Endothelial cell of umbilical vein (primary cell): ENCODE data around the gene EEF1E1. TPM values are rescaled to one million over a fixed set of nuclear protein-coding genes. Genes with fewer than 3 reads are reported as not detected.

Experiments
- BruUV-seq: library from RNA; stranded (reverse); fragments of 400-500 nt; replicated peaks from 2 replicates; lab custom pipeline; 2021; lab: Mats Ljungman, UMichigan
- CTCF ChIA-PET: fragments of 300-600, 350-600 bp; sonication (Branson Sonifier 250); formaldehyde crosslinking; loops from one replicate; lab custom pipeline; 2021; ENCODE audit warnings: antibody characterized with exemption, inconsistent platforms; lab: Charles Lee
- POLR2A ChIA-PET: fragments of 300-600, 350-600 bp; sonication (Branson Sonifier 250); formaldehyde crosslinking; loops from one replicate; lab custom pipeline; 2021; ENCODE audit warnings: antibody characterized with exemption, inconsistent platforms; lab: Charles Lee
- DNase-seq: peaks from one replicate; pipeline ENCODE4 v3.0.0-alpha.2; 2011; ENCODE audit warnings: low read depth, low spot score
- FAIRE-seq: peaks from 2 replicates; lab custom pipeline; 2011; peaks lifted over from hg19 to GRCh38; lab: Jason Lieb, UNC
- H2AFZ ChIP-seq: 2 replicates; pipeline ENCODE4 v1.6.0; 2012; ENCODE audit warnings: low read depth, low read length, control low read depth, inconsistent platforms
- H3K27ac ChIP-seq: 2 replicates; pipeline ENCODE4 v1.5.1; 2011; ENCODE audit warnings: low read depth, mild to moderate bottlenecking, control low read depth, low read length, moderate library complexity; ENCODE audit not compliant: insufficient read depth
- H3K27me3 ChIP-seq, 2 experiments: 2 replicates each; pipeline versions ENCODE4 v1.6.0 to v1.6.1; 2011; ENCODE audit warnings: low read length in 2 of 2, mixed read lengths in 1 of 2; ENCODE audit not compliant: control insufficient read depth in 2 of 2, insufficient read depth in 2 of 2
- H3K36me3 ChIP-seq, 2 experiments: 2 replicates in 1 of 2; 3 replicates in 1 of 2; pipeline ENCODE4 v1.5.1; 2011; ENCODE audit warnings: low read length in 2 of 2, mild to moderate bottlenecking in 1 of 2, moderate library complexity in 1 of 2; ENCODE audit not compliant: control insufficient read depth in 2 of 2, insufficient read depth in 2 of 2; ENCODE audit errors: extremely low read depth in 1 of 2
- H3K4me1 ChIP-seq: 3 replicates; pipeline ENCODE4 v1.5.1; 2011; ENCODE audit warnings: mild to moderate bottlenecking, low read length; ENCODE audit not compliant: control insufficient read depth, insufficient read depth; ENCODE audit errors: extremely low read depth
- H3K4me2 ChIP-seq: 2 replicates; pipeline ENCODE4 v1.6.1; 2011; ENCODE audit warnings: low read length, control low read depth, mixed read lengths; ENCODE audit not compliant: insufficient read depth
- H3K4me3 ChIP-seq, 3 experiments: fragments of 200-600 bp in 1 of 3; sonication (generic), shearing (Covaris generic) in 1 of 3; replicated peaks in 1 of 3; 2 replicates each; pipeline ENCODE4 v1.5.1; 2011 to 2016; ENCODE audit warnings: control low read depth in 3 of 3, low read length in 3 of 3, mild to moderate bottlenecking in 2 of 3, inconsistent platforms in 1 of 3, low read depth in 1 of 3, moderate library complexity in 1 of 3; ENCODE audit not compliant: insufficient read depth in 1 of 3
- H3K79me2 ChIP-seq: 2 replicates; pipeline ENCODE4 v1.6.0; 2012; ENCODE audit warnings: low read length, inconsistent platforms; ENCODE audit not compliant: control insufficient read depth, insufficient read depth
- H3K9ac ChIP-seq: replicated peaks from 2 replicates; pipeline ENCODE3; 2011; ENCODE audit warnings: low read length, control low read depth; ENCODE audit not compliant: insufficient read depth; ENCODE audit errors: extremely low read depth
- H3K9me1 ChIP-seq: replicated peaks from 3 replicates; pipeline ENCODE4 v1.6.0; 2011; ENCODE audit warnings: mild to moderate bottlenecking, low read length; ENCODE audit not compliant: control insufficient read depth, insufficient read depth; ENCODE audit errors: extremely low read depth
- H3K9me3 ChIP-seq: replicated peaks from 2 replicates; pipeline ENCODE4 v1.5.1; 2012; ENCODE audit warnings: low read length, inconsistent platforms; ENCODE audit not compliant: control insufficient read depth, insufficient read depth
- H4K20me1 ChIP-seq: replicated peaks from 2 replicates; pipeline ENCODE3; 2011; ENCODE audit warnings: mild to moderate bottlenecking, low read length; ENCODE audit not compliant: control insufficient read depth, insufficient read depth; ENCODE audit errors: extremely low read depth
- CTCF ChIP-seq, 2 donors: IDR thresholded peaks; 1 replicate in 1 of 2; 2 replicates in 1 of 2; pipeline ENCODE4 v1.5.1; 2011; ENCODE audit warnings: low read length in 2 of 2, mild to moderate bottlenecking in 2 of 2, moderate library complexity in 2 of 2, control low read depth in 1 of 2, inconsistent platforms in 1 of 2, low read depth in 1 of 2; ENCODE audit not compliant: insufficient read depth in 1 of 2; ENCODE audit errors: extremely low read depth in 1 of 2
- EZH2 ChIP-seq: IDR thresholded peaks from 2 replicates; pipeline ENCODE4 v1.6.1; 2012; ENCODE audit warnings: borderline replicate concordance, low read depth, mild to moderate bottlenecking, moderate library complexity, low read length, inconsistent platforms; ENCODE audit not compliant: severe bottlenecking
- FOS ChIP-seq: IDR thresholded peaks from 2 replicates; pipeline ENCODE4 v1.6.1; 2011; ENCODE audit warnings: mild to moderate bottlenecking, low read length, moderate library complexity, borderline replicate concordance; ENCODE audit not compliant: insufficient read depth
- GATA2 ChIP-seq: IDR thresholded peaks from 2 replicates; pipeline ENCODE4 v1.7.0; 2011; ENCODE audit warnings: low read depth, mild to moderate bottlenecking, moderate library complexity, mixed read lengths, low read length; ENCODE audit not compliant: insufficient read length, insufficient read depth
- JUN ChIP-seq: IDR thresholded peaks from 2 replicates; pipeline ENCODE4 v1.6.1; 2011; ENCODE audit warnings: borderline replicate concordance, low read depth; ENCODE audit not compliant: insufficient read length, insufficient read depth
- MAX ChIP-seq: IDR thresholded peaks from 2 replicates; pipeline ENCODE4 v1.6.1; 2011; ENCODE audit not compliant: insufficient read depth, insufficient read length
- MYC ChIP-seq: IDR thresholded peaks from one replicate; pipeline ENCODE4 v1.6.1; 2011; ENCODE audit warnings: mild to moderate bottlenecking, low read depth, low read length
- POLR2A ChIP-seq: IDR thresholded peaks from 2 replicates; pipeline ENCODE4 v1.6.1; 2012; ENCODE audit warnings: low read depth, mild to moderate bottlenecking, control low read depth, low read length
- POLR2AphosphoS5 ChIP-seq: IDR thresholded peaks from 2 replicates; pipeline ENCODE4 v1.6.1; 2012; ENCODE audit warnings: low read depth, mild to moderate bottlenecking, control low read depth, low read length, moderate library complexity; ENCODE audit not compliant: insufficient read depth
- dilution Hi-C: fragments of 300-500 bp; cut with MboI; formaldehyde crosslinking; loops from one replicate; pipeline ENCODE4 v1.15.0; 2019; ENCODE audit warnings: low sequenced_read_pairs; ENCODE audit not compliant: extremely low pct_ligation_motif_present
- intact Hi-C: fragments of 100-400 bp; cut with micrococcal nuclease; formaldehyde crosslinking; loops from one replicate; pipeline ENCODE4 v1.10.0; 2022
- polyA plus RNA-seq, 4 experiments: library from polyadenylated mRNA; depleted of rRNA in 3 of 4; stranded (reverse) in 3 of 4; unstranded in 1 of 4; fragments of >200 nt; gene quantifications; 2 replicates each; pipeline versions ENCODE4 v1.2.1 to v1.2.3, GENCODE V29; 2011 to 2012; ENCODE audit warnings: missing spikeins in 1 of 4
- total RNA-seq: library from RNA; stranded (reverse); gene quantifications from 2 replicates; pipeline ENCODE4 v1.2.3, GENCODE V29; 2021

EEF1E1 gene
- total and polyA plus RNA-seq, 2 donors (not counting 3 experiments of a cell fraction or from before 2014, with no cell fraction given): 53.8 to 58.1 TPM

- Histone ChIP-seq H3K36me3 (no peaks in the 10 kb centered on the region), H3K4me1 (no peaks in the 10 kb centered on the region), H4K20me1 (no peaks in the 10 kb centered on the region), H2AFZ (no peak overlapping the region), H3K9me3 (no peaks in the 10 kb centered on the region), H3K27ac (no peak overlapping the region), H3K27me3 (no peaks in the 10 kb centered on the region), H3K9ac (no peak overlapping the region), H3K4me2 (no peak overlapping the region), H3K9me1 (no peaks in the 10 kb centered on the region), H3K4me3 (no peak overlapping the region), H3K79me2 (no peaks in the 10 kb centered on the region)
- dilution Hi-C loops (no loop called here), intact Hi-C loops (no loop called here)
- DNase-seq (no peak), FAIRE-seq (no peak)
- no TSS peak for BruUV-seq
- ChIA-PET CTCF (interaction anchor here (3.3 kb wide), 1 partner anchor 148 kb away, joined by 17 read pairs; no protein-coding TSS in a partner anchor), POLR2A (no interaction called here)
- TF ChIP-seq POLR2A: no peak
- TF ChIP-seq EZH2: no peak
- TF ChIP-seq POLR2AphosphoS5: no peak
- TF ChIP-seq GATA2: no peak
- TF ChIP-seq FOS: no peak
- TF ChIP-seq JUN: no peak
- TF ChIP-seq MAX: no peak
- TF ChIP-seq CTCF (IDR thresholded peaks at IDR 0.05; ENCODE audit: extremely low read depth in 1 of 2, insufficient read depth in 1 of 2, low read depth in 1 of 2, low read length in 2 of 2): no peak
- TF ChIP-seq MYC: no peak
Measured at GRCh38 chr6:8070718-8071117, 31.6 kb downstream of the EEF1E1 start.
